Loucy (cell line): ENCODE results near the gene PLAC8L1.

Source experiments
- H2AFZ ChIP-seq: fragments of 200-600 bp; sonication (generic); 2 replicates; pipeline ENCODE4 v1.6.0; 2016; ENCODE audit warnings: antibody characterized with exemption, mild to moderate bottlenecking, low read length, moderate library complexity
- H3F3A ChIP-seq: fragments of 200-600 bp; 2 replicates; pipeline ENCODE4 v1.6.0; 2016; ENCODE audit warnings: antibody characterized with exemption, low read depth, mild to moderate bottlenecking
- H3K27me3 ChIP-seq: fragments of 200-600 bp; sonication (generic); 2 replicates; pipeline ENCODE4 v1.6.1; 2014; ENCODE audit warnings: low read length, mild to moderate bottlenecking; ENCODE audit not compliant: insufficient read depth, poor library complexity, severe bottlenecking
- H3K36me3 ChIP-seq: fragments of 200-600 bp; sonication (generic); 2 replicates; pipeline ENCODE4 v1.6.1; 2016; ENCODE audit warnings: low read length; ENCODE audit not compliant: insufficient read depth
- H3K4me1 ChIP-seq: fragments of 200-600 bp; sonication (generic); 2 replicates; pipeline ENCODE4 v1.5.1; 2014; ENCODE audit warnings: low read length, mild to moderate bottlenecking; ENCODE audit not compliant: insufficient read depth, poor library complexity, severe bottlenecking
- H3K4me2 ChIP-seq: fragments of 200-600 bp; sonication (generic); 2 replicates; pipeline ENCODE4 v1.6.0; 2014; ENCODE audit warnings: antibody characterized with exemption, low read length, low read depth, mild to moderate bottlenecking; ENCODE audit not compliant: poor library complexity, severe bottlenecking
- H3K4me3 ChIP-seq: fragments of 200-600 bp; sonication (generic); 2 replicates; pipeline ENCODE4 v1.5.1; 2014; ENCODE audit warnings: low read length, mild to moderate bottlenecking, mixed read lengths; ENCODE audit not compliant: poor library complexity, severe bottlenecking
- H3K79me2 ChIP-seq: fragments of 200-600 bp; sonication (generic); 2 replicates; pipeline ENCODE4 v1.6.1; 2014; ENCODE audit warnings: low read length; ENCODE audit not compliant: insufficient read depth
- H3K9ac ChIP-seq: fragments of 200-600 bp; sonication (generic); 2 replicates; pipeline ENCODE4 v1.6.0; 2014; ENCODE audit warnings: mild to moderate bottlenecking, low read depth, low read length, moderate library complexity; ENCODE audit not compliant: poor library complexity, severe bottlenecking
- H3K9me2 ChIP-seq: fragments of 200-600 bp; sonication (generic); replicated peaks from 2 replicates; pipeline ENCODE4 v1.6.1; 2016; ENCODE audit warnings: low read depth, low read length, mixed read lengths
- H3K9me3 ChIP-seq: fragments of 200-600 bp; sonication (generic); 2 replicates; pipeline ENCODE4 v1.6.1; 2014; ENCODE audit warnings: mild to moderate bottlenecking, antibody characterized with exemption, low read length, low read depth; ENCODE audit not compliant: insufficient read depth
- H4K20me1 ChIP-seq: fragments of 200-600 bp; sonication (generic); 2 replicates; pipeline ENCODE4 v1.6.0; 2014; ENCODE audit warnings: antibody characterized with exemption, low read length, mild to moderate bottlenecking; ENCODE audit not compliant: insufficient read depth, poor library complexity, severe bottlenecking
- CTCF ChIP-seq: fragments of 200-600 bp; sonication (generic); conservative IDR thresholded peaks from 2 replicates; pipeline ENCODE4 v1.5.1; 2014; ENCODE audit warnings: mild to moderate bottlenecking, antibody characterized with exemption, low read length
- EZH2phosphoT487 ChIP-seq: fragments of 200-600 bp; IDR thresholded peaks from 2 replicates; pipeline ENCODE4 v1.6.1; 2018; ENCODE audit warnings: antibody characterized with exemption, mild to moderate bottlenecking, moderate library complexity, borderline replicate concordance

PLAC8L1 gene

GRCh38 chr5:146068977-146069779 lies 36.2 kb downstream of the PLAC8L1 start:
- Histone ChIP-seq H2AFZ (no peak overlapping the region), H3K79me2 (no peaks in the 10 kb centered on the region), H3K9ac (no peak overlapping the region), H3K4me3 (no peak overlapping the region), H3K4me2 (no peak overlapping the region), H4K20me1 (no peaks in the 10 kb centered on the region), H3K4me1 (no peaks in the 10 kb centered on the region), H3K36me3 (no peaks in the 10 kb centered on the region), H3K27me3 (no peaks in the 10 kb centered on the region), H3K9me3 (no peaks in the 10 kb centered on the region), H3K9me2 (no peaks in the 10 kb centered on the region), H3F3A (no peaks in the 10 kb centered on the region)
- no peak for TF ChIP-seq CTCF
- TF ChIP-seq EZH2phosphoT487 = no peak

GRCh38 chr5:146068206-146068605 lies 37.2 kb downstream of the PLAC8L1 start:
- no peaks in the 10 kb centered on the region for H3F3A ChIP-seq
- H3K4me3 ChIP-seq = no peak overlapping the region
- no peak overlapping the region for H3K9ac ChIP-seq
- no peaks in the 10 kb centered on the region for H3K4me1 ChIP-seq
- no peaks in the 10 kb centered on the region for H3K36me3 ChIP-seq
- TF ChIP-seq CTCF (no peak), EZH2phosphoT487 (no peak)
- no peak overlapping the region for H2AFZ ChIP-seq
- H3K9me2 ChIP-seq = no peaks in the 10 kb centered on the region
- no peaks in the 10 kb centered on the region for H3K79me2 ChIP-seq
- H4K20me1 ChIP-seq = no peaks in the 10 kb centered on the region
- H3K9me3 ChIP-seq = no peaks in the 10 kb centered on the region
- no peak overlapping the region for H3K4me2 ChIP-seq
- no peaks in the 10 kb centered on the region for H3K27me3 ChIP-seq

GRCh38 chr5:146066968-146067367 lies 38.4 kb downstream of the PLAC8L1 start:
- Histone ChIP-seq H3K4me3 (no peak overlapping the region), H2AFZ (no peak overlapping the region), H3K9me2 (no peaks in the 10 kb centered on the region), H3K27me3 (no peaks in the 10 kb centered on the region), H3K4me1 (no peaks in the 10 kb centered on the region), H3K36me3 (no peaks in the 10 kb centered on the region), H4K20me1 (no peaks in the 10 kb centered on the region), H3K9me3 (no peaks in the 10 kb centered on the region), H3K79me2 (no peaks in the 10 kb centered on the region), H3F3A (no peaks in the 10 kb centered on the region), H3K9ac (no peak overlapping the region), H3K4me2 (no peak overlapping the region)
- TF ChIP-seq CTCF (no peak), EZH2phosphoT487 (no peak)
